ENCODE data around the gene POF1B. TPM values are rescaled to one million over a fixed set of nuclear protein-coding genes. Genes with fewer than 3 reads are reported as not detected.

Gene POF1B
- total RNA-seq, 1 experiment from 2014 or later = 1.1 TPM

DNA sequence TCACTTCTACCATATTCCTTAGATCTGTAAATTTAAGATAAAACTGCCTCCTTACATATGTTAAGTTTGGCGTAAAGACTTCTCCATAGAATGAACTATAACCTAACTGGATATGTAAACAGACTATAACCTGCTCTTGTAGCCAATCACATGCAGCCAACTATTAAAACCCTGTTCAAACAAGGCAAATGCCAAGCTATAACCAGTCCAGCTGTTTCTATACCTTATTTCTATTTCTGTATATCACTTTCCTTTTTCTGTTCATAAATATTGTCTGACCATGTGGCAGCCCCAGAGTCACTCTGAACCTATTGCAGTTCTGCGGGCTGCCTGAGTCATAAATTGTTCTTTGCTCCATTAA, 12.4 kb upstream of the POF1B start:
- Mint-ChIP-seq H3K36me3 (ENCODE audit: insufficient read depth, unreplicated experiment) (peaks cover 7% of the 10 kb centered on the region), H3K27ac (ENCODE audit: low read depth, unreplicated experiment) (no peak overlapping the region), H3K9me3 (ENCODE audit: unreplicated experiment) (no peaks in the 10 kb centered on the region), H3K4me3 (ENCODE audit: unreplicated experiment) (no peak overlapping the region), H3K27me3 (ENCODE audit: insufficient read depth, unreplicated experiment) (no peaks in the 10 kb centered on the region), H3K4me1 (ENCODE audit: insufficient read depth, unreplicated experiment) (no peaks in the 10 kb centered on the region)
- DNase-seq (ENCODE audit: unreplicated experiment) = no peak
- ChIA-PET CTCF (no interaction called here), POLR2A (interaction anchor here (1.2 kb wide), 1 partner anchor 13 kb away, joined by 3 read pairs; the partner anchor contains the start of gene POF1B)
- TF ChIP-seq, protein P1, sequence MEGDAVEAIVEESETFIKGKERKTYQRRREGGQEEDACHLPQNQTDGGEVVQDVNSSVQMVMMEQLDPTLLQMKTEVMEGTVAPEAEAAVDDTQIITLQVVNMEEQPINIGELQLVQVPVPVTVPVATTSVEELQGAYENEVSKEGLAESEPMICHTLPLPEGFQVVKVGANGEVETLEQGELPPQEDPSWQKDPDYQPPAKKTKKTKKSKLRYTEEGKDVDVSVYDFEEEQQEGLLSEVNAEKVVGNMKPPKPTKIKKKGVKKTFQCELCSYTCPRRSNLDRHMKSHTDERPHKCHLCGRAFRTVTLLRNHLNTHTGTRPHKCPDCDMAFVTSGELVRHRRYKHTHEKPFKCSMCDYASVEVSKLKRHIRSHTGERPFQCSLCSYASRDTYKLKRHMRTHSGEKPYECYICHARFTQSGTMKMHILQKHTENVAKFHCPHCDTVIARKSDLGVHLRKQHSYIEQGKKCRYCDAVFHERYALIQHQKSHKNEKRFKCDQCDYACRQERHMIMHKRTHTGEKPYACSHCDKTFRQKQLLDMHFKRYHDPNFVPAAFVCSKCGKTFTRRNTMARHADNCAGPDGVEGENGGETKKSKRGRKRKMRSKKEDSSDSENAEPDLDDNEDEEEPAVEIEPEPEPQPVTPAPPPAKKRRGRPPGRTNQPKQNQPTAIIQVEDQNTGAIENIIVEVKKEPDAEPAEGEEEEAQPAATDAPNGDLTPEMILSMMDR (IDR thresholded peaks at IDR 0.05; ENCODE audit: unreplicated experiment) = no peak
- BruUV-seq (replicated peaks) = no TSS peak
- intact Hi-C loops (cut with micrococcal nuclease) = no loop called here

DNA sequence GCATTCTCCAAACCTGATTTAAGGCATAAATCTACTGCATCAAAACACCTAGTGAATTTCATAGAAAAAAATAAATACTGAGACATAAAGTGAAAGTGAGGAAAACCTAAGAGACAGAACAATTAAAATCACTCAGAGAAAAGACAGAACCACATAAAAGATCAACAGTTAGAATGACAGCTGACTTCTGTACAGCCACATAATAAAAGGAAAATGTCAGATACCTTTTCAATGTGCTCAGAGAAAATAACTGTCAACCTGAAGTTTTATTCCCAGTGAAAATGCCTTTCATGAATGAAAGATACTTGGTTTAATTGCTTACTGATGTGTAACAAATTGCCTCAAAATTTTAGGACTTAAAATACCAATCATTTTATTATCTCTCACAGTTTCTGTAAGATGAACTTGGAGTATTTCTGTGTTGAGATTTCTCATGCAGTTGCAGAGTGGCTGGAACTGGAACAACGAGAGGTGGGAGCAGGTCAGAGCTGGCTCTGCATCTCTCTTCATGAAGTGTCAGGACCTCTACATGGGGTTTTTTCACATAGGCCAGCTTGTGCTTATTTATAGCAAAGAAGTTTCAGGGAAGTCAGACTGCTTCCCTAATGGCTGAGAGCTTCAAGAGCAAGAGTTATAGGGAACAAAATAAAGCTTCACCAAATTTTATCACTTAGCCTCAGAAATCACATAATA, 11.9 kb upstream of the POF1B start:
- intact Hi-C loops (cut with micrococcal nuclease) = no loop called here
- Mint-ChIP-seq H3K27ac (ENCODE audit: low read depth, unreplicated experiment) (no peak overlapping the region), H3K4me1 (ENCODE audit: insufficient read depth, unreplicated experiment) (no peaks in the 10 kb centered on the region), H3K27me3 (ENCODE audit: insufficient read depth, unreplicated experiment) (no peaks in the 10 kb centered on the region), H3K36me3 (ENCODE audit: insufficient read depth, unreplicated experiment) (peaks cover 7% of the 10 kb centered on the region), H3K9me3 (ENCODE audit: unreplicated experiment) (no peaks in the 10 kb centered on the region), H3K4me3 (ENCODE audit: unreplicated experiment) (no peak overlapping the region)
- DNase-seq (ENCODE audit: unreplicated experiment) = no peak
- CTCF ChIA-PET = no interaction called here
- POLR2A ChIA-PET = interaction anchor here (1.2 kb wide), 1 partner anchor 12 kb away, joined by 3 read pairs; the partner anchor contains the start of gene POF1B
- TF ChIP-seq, protein P1 (IDR thresholded peaks at IDR 0.05; ENCODE audit: unreplicated experiment) = no peak
- no TSS peak for BruUV-seq (replicated peaks)

DNA sequence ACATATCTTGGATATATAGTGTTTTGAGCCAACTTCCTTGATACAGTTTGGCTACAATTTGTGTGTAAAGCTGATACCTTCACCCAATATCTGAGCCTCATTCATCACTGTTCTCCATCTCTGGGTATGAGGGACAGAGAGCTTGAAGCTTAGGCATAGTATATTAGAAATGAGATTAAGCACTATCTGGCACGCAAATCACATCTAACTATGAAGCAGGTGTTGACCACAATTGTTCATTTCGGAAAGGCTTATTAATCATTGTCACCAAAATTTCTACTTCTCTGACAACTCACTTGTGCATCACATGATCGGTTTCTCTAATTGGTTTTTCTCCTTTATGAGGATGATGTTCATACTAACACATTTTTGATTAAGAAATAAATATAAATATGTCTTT, 2.1 kb upstream of the POF1B start:
- TF ChIP-seq, protein P1 (IDR thresholded peaks at IDR 0.05; ENCODE audit: unreplicated experiment) = no peak
- Mint-ChIP-seq H3K4me3 (ENCODE audit: unreplicated experiment) (no peak overlapping the region), H3K36me3 (ENCODE audit: insufficient read depth, unreplicated experiment) (no peaks in the 10 kb centered on the region), H3K4me1 (ENCODE audit: insufficient read depth, unreplicated experiment) (peaks cover 6% of the 10 kb centered on the region), H3K27me3 (ENCODE audit: insufficient read depth, unreplicated experiment) (no peaks in the 10 kb centered on the region), H3K27ac (ENCODE audit: low read depth, unreplicated experiment) (no peak overlapping the region), H3K9me3 (ENCODE audit: unreplicated experiment) (no peaks in the 10 kb centered on the region)
- intact Hi-C loops (cut with micrococcal nuclease) = no loop called here
- POLR2A ChIA-PET = no interaction called here
- CTCF ChIA-PET = no interaction called here
- no TSS peak for BruUV-seq (replicated peaks)
- no peak for DNase-seq (ENCODE audit: unreplicated experiment)

DNA sequence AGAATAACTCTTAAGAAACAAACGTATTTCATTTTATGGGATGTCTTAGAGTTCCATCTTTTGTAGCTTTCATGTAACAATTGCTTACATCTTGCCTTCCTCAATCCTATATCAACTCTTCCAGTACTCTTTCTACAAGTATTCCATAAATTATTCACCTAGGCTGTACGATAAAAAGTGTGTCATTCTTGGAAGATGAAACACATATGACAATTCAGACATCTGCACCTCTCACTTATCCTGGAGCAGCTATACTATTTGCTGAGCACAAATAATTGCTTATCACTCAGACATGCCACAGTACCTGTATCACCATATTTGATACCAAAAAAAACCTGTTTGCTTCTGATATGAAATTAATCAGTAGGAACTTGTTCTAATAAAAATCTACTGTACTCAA, 1.0 kb downstream of the POF1B start:
- DNase-seq (ENCODE audit: unreplicated experiment) = no peak
- peaks cover 6% of the 10 kb centered on the region for H3K4me1 Mint-ChIP-seq (ENCODE audit: insufficient read depth, unreplicated experiment)
- H3K4me3 Mint-ChIP-seq (ENCODE audit: unreplicated experiment) = peak overlapping the region; percentile 22
- ChIA-PET POLR2A (interaction anchor here (1.1 kb wide), 1 partner anchor 115 kb away, joined by 3 read pairs; no protein-coding TSS in a partner anchor), CTCF (no interaction called here)
- TF ChIP-seq, protein P1 (IDR thresholded peaks at IDR 0.05; ENCODE audit: unreplicated experiment) = no peak
- no peaks in the 10 kb centered on the region for H3K9me3 Mint-ChIP-seq (ENCODE audit: unreplicated experiment)
- intact Hi-C loops (cut with micrococcal nuclease) = no loop called here
- H3K27ac Mint-ChIP-seq (ENCODE audit: low read depth, unreplicated experiment) = peak overlapping the region; percentile 64
- H3K27me3 Mint-ChIP-seq (ENCODE audit: insufficient read depth, unreplicated experiment) = no peaks in the 10 kb centered on the region
- no peaks in the 10 kb centered on the region for H3K36me3 Mint-ChIP-seq (ENCODE audit: insufficient read depth, unreplicated experiment)
- no TSS peak for BruUV-seq (replicated peaks)

Data from MCF 10A (cell line).